CD8-positive, alpha-beta memory T cell (primary cell): ENCODE data around the gene NPTXR. TPM values are rescaled to one million over a fixed set of nuclear protein-coding genes. Genes with fewer than 3 reads are reported as not detected.
A peak's percentile ranks its signal among the peaks of the same experiment; 100 is the strongest.
"Not testable (repeated sequence)": the region's sequence is repeated elsewhere in the genome, so short reads cannot be mapped to it uniquely, and the experiment has no call there.

ENCODE experiments used
- CTCF ChIA-PET: fragments of 350-600 bp; sonication (Branson Sonifier 250); formaldehyde crosslinking; loops from one replicate; lab custom pipeline; 2021; ENCODE audit warnings: antibody characterized with exemption; lab: Charles Lee
- POLR2A ChIA-PET: fragments of 350-600 bp; sonication (Branson Sonifier 250); formaldehyde crosslinking; loops from one replicate; lab custom pipeline; 2021; ENCODE audit warnings: antibody characterized with exemption; lab: Charles Lee
- DNase-seq, 5 donors: peaks; one replicate each; pipeline versions ENCODE4 v3.0.0 to v3.0.0-alpha.2; 2020 to 2022; ENCODE audit warnings: mixed read lengths in 1 of 5
- H3K27ac ChIP-seq: one replicate; pipeline ENCODE4 v1.7.0; 2013; ENCODE audit warnings: low read depth, mild to moderate bottlenecking, low read length, moderate library complexity
- H3K27me3 ChIP-seq: 2 replicates; pipeline ENCODE4 v1.7.0; 2013; ENCODE audit warnings: low read length, mild to moderate bottlenecking; ENCODE audit not compliant: insufficient read depth, poor library complexity, severe bottlenecking
- H3K36me3 ChIP-seq: 2 replicates; pipeline ENCODE4 v1.7.0; 2013; ENCODE audit warnings: mild to moderate bottlenecking, low read length, moderate library complexity; ENCODE audit not compliant: insufficient read depth
- H3K4me1 ChIP-seq: 2 replicates; pipeline ENCODE4 v1.7.0; 2013; ENCODE audit warnings: mild to moderate bottlenecking, low read length, moderate library complexity; ENCODE audit not compliant: insufficient read depth
- H3K4me3 ChIP-seq: 2 replicates; pipeline ENCODE4 v1.7.0; 2013; ENCODE audit warnings: mild to moderate bottlenecking, low read length
- H3K9me3 ChIP-seq: 2 replicates; pipeline ENCODE4 v1.7.0; 2013; ENCODE audit warnings: mild to moderate bottlenecking, low read length
- H3K27ac Mint-ChIP-seq, 8 donors: one replicate each; pipeline ENCODE4 v1.8.0; 2020 to 2021; ENCODE audit warnings: mixed read lengths in 8 of 8, mild to moderate bottlenecking in 6 of 8, inconsistent platforms in 3 of 8, moderate library complexity in 3 of 8
- H3K27me3 Mint-ChIP-seq, 2 donors: one replicate each; pipeline ENCODE4 v1.8.0; 2020 to 2021; ENCODE audit warnings: mixed read lengths in 2 of 2, mild to moderate bottlenecking in 1 of 2, moderate library complexity in 1 of 2
- H3K36me3 Mint-ChIP-seq, 3 donors: one replicate each; pipeline ENCODE4 v1.8.0; 2020 to 2021; ENCODE audit warnings: mixed read lengths in 3 of 3, inconsistent platforms in 1 of 3, mild to moderate bottlenecking in 1 of 3
- H3K4me1 Mint-ChIP-seq, 3 donors: one replicate each; pipeline ENCODE4 v1.8.0; 2020 to 2021; ENCODE audit warnings: mixed read lengths in 3 of 3, inconsistent platforms in 1 of 3, mild to moderate bottlenecking in 1 of 3
- H3K4me3 Mint-ChIP-seq, 7 donors: one replicate each; pipeline ENCODE4 v1.8.0; 2020 to 2021; ENCODE audit warnings: mixed read lengths in 7 of 7, mild to moderate bottlenecking in 6 of 7, moderate library complexity in 4 of 7, inconsistent platforms in 2 of 7
- H3K9me3 Mint-ChIP-seq, 5 donors: one replicate each; pipeline ENCODE4 v1.8.0; 2020 to 2022; ENCODE audit warnings: mixed read lengths in 5 of 5, mild to moderate bottlenecking in 3 of 5, moderate library complexity in 2 of 5, inconsistent platforms in 1 of 5
- polyA plus RNA-seq: library from polyadenylated mRNA; unstranded; fragments of 300-500 nt; fragmentation: Illumina TruSeq; gene quantifications from one replicate; pipeline ENCODE4 v1.2.3, GENCODE V29; 2021
- total RNA-seq, 2 experiments: library from RNA; stranded (reverse); gene quantifications; one replicate each; pipeline ENCODE4 v1.2.3, GENCODE V29; 2021

Gene NPTXR
- total and polyA plus RNA-seq, 3 experiments from 2014 or later = 1.0 to 6.3 (median 5.9) TPM

DNA sequence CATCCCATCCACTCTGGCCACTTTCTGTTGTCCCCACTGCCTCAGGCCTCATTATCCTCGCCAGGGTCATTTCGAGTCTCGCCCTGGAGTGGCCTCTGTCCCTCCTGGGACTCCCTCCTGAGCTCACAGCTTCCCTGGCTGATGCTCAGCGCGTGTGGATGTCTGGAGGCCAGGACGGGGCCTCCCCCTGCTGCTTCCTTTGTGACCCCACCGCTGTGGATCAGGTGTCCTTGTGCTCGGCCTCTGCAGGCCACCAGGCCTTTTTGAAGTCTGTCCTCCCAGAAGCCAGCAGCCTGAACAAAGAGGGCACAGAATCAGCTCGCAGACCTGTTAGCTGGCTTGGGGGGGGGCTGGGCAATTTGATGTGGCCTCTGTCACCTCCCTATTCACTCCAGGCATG, 14.7 kb upstream of the NPTXR start:
- Histone ChIP-seq H3K9me3 (no peaks in the 10 kb centered on the region), H3K4me1 (no peaks in the 10 kb centered on the region), H3K36me3 (no peaks in the 10 kb centered on the region), H3K4me3 (no peak overlapping the region), H3K27ac (no peak overlapping the region), H3K27me3 (no peaks in the 10 kb centered on the region)
- peaks cover 0 to 2% (median 0%) of the 10 kb centered on the region in 3 donors for H3K36me3 Mint-ChIP-seq
- H3K4me3 Mint-ChIP-seq = no peak overlapping the region
- no peak overlapping the region for H3K27ac Mint-ChIP-seq
- CTCF ChIA-PET = interaction anchor here (1.2 to 3.8 kb wide), 3 partner anchors 11 to 145 kb away, joined by 3 to 21 read pairs (median 4); partner anchors contain the start of gene CBX6
- H3K4me1 Mint-ChIP-seq = peaks cover 0 to 17% (median 2%) of the 10 kb centered on the region in 3 donors
- no peaks in the 10 kb centered on the region for H3K9me3 Mint-ChIP-seq
- POLR2A ChIA-PET = interaction anchor here (0.6 to 1.0 kb wide), 2 partner anchors 125 to 348 kb away, joined by 3 to 4 read pairs; no protein-coding TSS in a partner anchor
- H3K27me3 Mint-ChIP-seq = peaks cover 2 to 7% of the 10 kb centered on the region in 2 donors
- DNase-seq = no peak

DNA sequence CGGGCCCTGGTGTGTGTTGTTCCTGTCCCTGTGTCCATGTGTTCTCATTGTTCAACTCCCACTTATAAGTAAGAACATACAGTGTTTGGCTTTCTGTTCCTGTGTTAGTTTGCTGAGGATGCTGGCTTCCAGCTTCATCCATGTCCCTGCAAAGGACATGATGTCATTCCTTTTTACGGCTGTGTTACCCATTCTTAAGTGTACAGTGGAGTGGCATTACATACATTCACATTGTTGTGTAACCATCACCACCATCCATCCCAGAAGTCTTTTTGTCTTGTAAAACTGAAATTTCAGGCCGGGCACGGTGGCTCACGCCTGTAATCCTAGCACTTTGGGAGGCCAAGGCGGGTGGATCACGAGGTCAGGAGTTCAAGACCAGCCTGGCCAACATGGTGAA, 10.6 kb upstream of the NPTXR start:
- CTCF ChIA-PET = interaction anchor here (6.0 kb wide), 1 partner anchor 16 kb away, joined by 24 read pairs; no protein-coding TSS in a partner anchor
- POLR2A ChIA-PET, H3K36me3 ChIP-seq, H3K27ac Mint-ChIP-seq, H3K4me3 ChIP-seq, H3K36me3 Mint-ChIP-seq, H3K9me3 ChIP-seq, H3K27me3 ChIP-seq, H3K9me3 Mint-ChIP-seq, DNase-seq, H3K27ac ChIP-seq, H3K4me3 Mint-ChIP-seq, H3K4me1 ChIP-seq, H3K4me1 Mint-ChIP-seq: not testable (repeated sequence)
- peaks cover 2 to 11% of the 10 kb centered on the region in 2 donors for H3K27me3 Mint-ChIP-seq

DNA sequence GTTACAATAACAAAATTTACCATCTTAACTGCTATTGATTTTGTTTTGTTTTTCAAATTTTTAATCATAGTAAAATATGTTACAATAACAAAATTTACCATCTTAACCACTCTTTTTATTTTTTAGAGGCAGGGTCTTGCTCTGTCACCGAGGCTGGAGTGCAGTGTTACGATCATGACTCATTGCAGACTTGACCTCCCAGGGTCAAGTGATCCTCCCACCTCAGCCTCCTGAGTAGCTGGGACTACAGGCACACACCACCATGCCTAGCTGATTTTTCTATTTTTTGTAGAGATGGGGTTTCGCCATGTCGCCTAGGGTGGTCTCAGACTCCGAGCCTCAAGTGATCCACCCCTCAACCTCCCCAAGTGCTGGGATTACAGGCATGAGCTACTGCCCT, 10.1 kb upstream of the NPTXR start:
- H3K9me3 Mint-ChIP-seq, H3K36me3 ChIP-seq, POLR2A ChIA-PET, H3K4me1 Mint-ChIP-seq, H3K4me3 Mint-ChIP-seq, H3K27me3 ChIP-seq, H3K4me3 ChIP-seq, H3K27ac Mint-ChIP-seq, DNase-seq, H3K9me3 ChIP-seq, H3K4me1 ChIP-seq, H3K36me3 Mint-ChIP-seq, H3K27ac ChIP-seq: not testable (repeated sequence)
- CTCF ChIA-PET = interaction anchor here (6.0 kb wide), 1 partner anchor 16 kb away, joined by 24 read pairs; no protein-coding TSS in a partner anchor
- H3K27me3 Mint-ChIP-seq = peaks cover 2 to 11% of the 10 kb centered on the region in 2 donors

DNA sequence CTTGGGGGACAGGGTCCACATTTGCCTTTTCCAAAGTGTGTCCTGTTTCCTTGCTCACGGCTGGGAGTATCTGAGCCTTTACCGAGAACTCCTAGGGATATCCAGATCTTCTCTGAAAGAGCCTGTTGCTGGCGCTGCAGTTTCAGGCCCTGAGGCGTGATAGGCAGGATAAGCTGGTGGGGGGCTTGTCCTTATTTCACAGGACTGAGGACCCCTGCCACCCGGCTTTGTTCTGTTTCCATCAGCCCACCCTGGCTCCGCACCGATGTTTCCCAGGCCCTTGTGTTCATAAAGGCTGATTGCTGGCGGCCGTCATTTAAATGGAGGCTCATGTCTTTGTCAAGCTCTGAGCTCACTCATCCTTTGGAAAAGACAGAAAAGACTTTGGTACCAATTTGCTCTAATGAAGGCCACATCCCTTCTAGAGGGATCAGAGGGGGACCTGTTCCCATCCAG, 9.4 kb upstream of the NPTXR start:
- Histone ChIP-seq H3K27me3 (no peaks in the 10 kb centered on the region), H3K36me3 (no peaks in the 10 kb centered on the region), H3K27ac (no peak overlapping the region), H3K4me3 (no peak overlapping the region), H3K4me1 (no peaks in the 10 kb centered on the region), H3K9me3 (no peaks in the 10 kb centered on the region)
- Mint-ChIP-seq H3K27ac (no peak overlapping the region), H3K9me3 (no peaks in the 10 kb centered on the region), H3K27me3 (peaks cover 2 to 11% of the 10 kb centered on the region in 2 donors), H3K4me3 (no peak overlapping the region), H3K4me1 (no peaks in the 10 kb centered on the region), H3K36me3 (no peaks in the 10 kb centered on the region)
- ChIA-PET POLR2A (no interaction called here), CTCF (interaction anchor here (1.1 to 6.0 kb wide), 2 partner anchors 11 to 17 kb away, joined by 4 to 24 read pairs; no protein-coding TSS in a partner anchor)
- DNase-seq = no peak

DNA sequence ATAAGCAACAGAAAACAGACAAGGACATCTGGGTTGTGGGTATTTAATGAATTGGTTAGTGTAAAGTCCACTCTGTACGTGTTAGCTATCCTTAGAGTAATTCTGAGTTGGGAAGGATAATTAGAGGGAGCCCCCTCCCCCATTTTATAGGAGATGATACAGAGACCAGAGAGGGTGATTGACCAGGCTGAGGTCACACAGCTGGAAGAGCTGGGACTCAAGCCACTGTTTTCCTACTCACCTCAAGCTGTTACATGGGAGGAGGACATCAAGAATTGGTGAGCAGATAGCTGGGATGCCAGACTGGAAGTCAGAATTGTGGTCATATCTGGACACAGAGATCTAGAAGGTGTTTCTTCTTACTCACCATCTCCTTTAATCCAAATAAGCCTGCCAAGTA, 8.7 kb upstream of the NPTXR start:
- ChIA-PET CTCF (interaction anchor here (1.1 to 6.0 kb wide), 2 partner anchors 10 to 18 kb away, joined by 4 to 24 read pairs; no protein-coding TSS in a partner anchor), POLR2A (no interaction called here)
- no peaks in the 10 kb centered on the region for H3K9me3 ChIP-seq

DNA sequence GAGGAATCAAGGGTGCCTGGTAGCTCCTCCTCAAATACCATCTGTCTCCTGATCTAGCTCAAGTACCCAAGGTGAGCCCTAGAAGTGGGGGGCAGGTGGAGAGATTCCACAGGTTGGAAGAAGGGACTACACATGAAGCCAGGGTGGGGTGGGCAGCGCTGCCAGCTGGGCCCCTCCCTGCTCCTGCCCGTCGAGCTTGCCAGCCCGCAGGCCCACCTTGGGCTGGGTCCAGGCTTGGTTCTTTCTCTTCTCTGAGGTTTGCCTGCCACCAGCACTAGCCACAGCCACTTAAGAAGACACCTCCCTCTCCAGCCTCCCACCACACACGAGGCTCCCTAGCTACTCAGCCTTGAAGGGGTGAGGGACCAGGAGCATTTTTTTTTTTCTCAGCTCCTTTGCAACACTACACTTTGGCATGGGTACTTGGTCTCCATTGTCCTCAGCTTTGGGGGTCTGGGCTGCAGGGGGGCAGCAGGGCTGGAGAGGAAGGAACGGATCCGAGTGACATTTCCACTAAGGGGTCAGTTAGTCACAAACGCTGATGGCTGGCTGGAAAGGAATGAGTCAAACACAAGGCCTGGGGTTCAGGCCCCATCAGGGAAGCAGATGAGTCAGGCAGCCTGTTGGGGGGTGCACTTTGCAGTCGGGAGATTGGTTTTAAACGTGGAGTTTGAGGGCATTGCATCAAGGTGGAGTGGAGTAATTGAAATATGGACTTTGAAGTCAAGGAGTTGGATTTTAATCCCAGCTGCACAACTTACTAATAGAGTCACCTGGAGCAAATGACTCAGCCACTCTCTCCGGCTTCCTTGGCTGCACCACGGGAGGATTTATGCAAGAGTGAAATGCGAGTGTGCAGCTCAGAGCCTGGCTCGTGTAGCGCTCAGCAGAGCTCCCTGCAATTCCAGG, 7.4 kb upstream of the NPTXR start:
- POLR2A ChIA-PET = no interaction called here
- Mint-ChIP-seq H3K9me3 (no peaks in the 10 kb centered on the region), H3K36me3 (no peaks in the 10 kb centered on the region), H3K4me1 (no peaks in the 10 kb centered on the region), H3K27ac (no peak overlapping the region), H3K27me3 (peaks cover 2 to 8% of the 10 kb centered on the region in 2 donors), H3K4me3 (no peak overlapping the region)
- Histone ChIP-seq H3K4me3 (no peak overlapping the region), H3K27ac (no peak overlapping the region), H3K9me3 (no peaks in the 10 kb centered on the region), H3K27me3 (no peaks in the 10 kb centered on the region), H3K36me3 (no peaks in the 10 kb centered on the region), H3K4me1 (no peaks in the 10 kb centered on the region)
- peak in 1 of 5 donors; percentile 9 for DNase-seq
- CTCF ChIA-PET = interaction anchor here (0.8 to 6.0 kb wide), 2 partner anchors 19 to 152 kb away, joined by 3 to 24 read pairs; no protein-coding TSS in a partner anchor

More for the DNA sequence above, 8.7 kb upstream of the NPTXR start:
- H3K27me3 Mint-ChIP-seq = peaks cover 2 to 11% of the 10 kb centered on the region in 2 donors
- DNase-seq = no peak
- Histone ChIP-seq H3K4me3 (no peak overlapping the region), H3K36me3 (no peaks in the 10 kb centered on the region), H3K27me3 (no peaks in the 10 kb centered on the region), H3K27ac (no peak overlapping the region), H3K4me1 (no peaks in the 10 kb centered on the region)
- H3K4me1 Mint-ChIP-seq = no peaks in the 10 kb centered on the region
- no peak overlapping the region for H3K4me3 Mint-ChIP-seq
- no peaks in the 10 kb centered on the region for H3K9me3 Mint-ChIP-seq
- H3K27ac Mint-ChIP-seq = no peak overlapping the region
- no peaks in the 10 kb centered on the region for H3K36me3 Mint-ChIP-seq

DNA sequence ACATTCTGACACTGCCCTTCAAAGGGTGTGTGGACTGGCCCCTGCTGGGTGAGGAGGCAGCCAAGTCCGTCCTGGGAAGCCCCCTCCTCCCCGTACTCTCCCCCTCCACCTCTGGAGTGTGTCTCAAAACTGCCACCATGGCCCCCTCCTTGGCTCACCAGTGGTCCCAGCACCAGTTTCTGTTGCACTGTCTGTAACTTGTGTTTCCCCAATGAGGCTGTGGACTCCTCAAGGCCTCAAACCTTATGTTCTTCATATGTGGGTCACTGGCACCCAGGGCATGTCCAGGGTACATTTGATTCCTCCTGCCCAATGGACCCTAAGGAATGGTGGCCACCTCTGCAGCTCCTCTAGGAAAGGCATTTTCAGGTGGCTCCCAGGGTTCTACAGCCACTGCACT, 6.6 kb upstream of the NPTXR start:
- Histone ChIP-seq H3K4me1 (no peaks in the 10 kb centered on the region), H3K9me3 (no peaks in the 10 kb centered on the region), H3K4me3 (no peak overlapping the region), H3K36me3 (no peaks in the 10 kb centered on the region), H3K27ac (no peak overlapping the region), H3K27me3 (no peaks in the 10 kb centered on the region)
- H3K36me3 Mint-ChIP-seq = no peaks in the 10 kb centered on the region
- H3K9me3 Mint-ChIP-seq = no peaks in the 10 kb centered on the region
- no peaks in the 10 kb centered on the region for H3K4me1 Mint-ChIP-seq
- H3K27ac Mint-ChIP-seq = no peak overlapping the region
- H3K4me3 Mint-ChIP-seq = no peak overlapping the region
- peaks cover 0 to 8% of the 10 kb centered on the region in 2 donors for H3K27me3 Mint-ChIP-seq
- ChIA-PET CTCF (interaction anchor here (1.1 to 6.0 kb wide), 2 partner anchors 20 to 152 kb away, joined by 4 to 24 read pairs; no protein-coding TSS in a partner anchor), POLR2A (no interaction called here)
- DNase-seq = peak in 1 of 5 donors; percentile 15

- H3K27me3 Mint-ChIP-seq = peaks cover 0 to 8% of the 10 kb centered on the region in 2 donors
- ChIA-PET CTCF (interaction anchor here (1.1 kb wide), 1 partner anchor 153 kb away, joined by 4 read pairs; no protein-coding TSS in a partner anchor), POLR2A (no interaction called here)
- H3K4me3 Mint-ChIP-seq = no peak overlapping the region
- no peak overlapping the region for H3K27ac ChIP-seq
- H3K4me1 Mint-ChIP-seq = no peaks in the 10 kb centered on the region
- H3K4me1 ChIP-seq = no peaks in the 10 kb centered on the region
- H3K36me3 Mint-ChIP-seq = no peaks in the 10 kb centered on the region
- no peaks in the 10 kb centered on the region for H3K36me3 ChIP-seq
- no peak overlapping the region for H3K4me3 ChIP-seq
- no peaks in the 10 kb centered on the region for H3K27me3 ChIP-seq
- no peaks in the 10 kb centered on the region for H3K9me3 Mint-ChIP-seq
- no peaks in the 10 kb centered on the region for H3K9me3 ChIP-seq
- no peak overlapping the region for H3K27ac Mint-ChIP-seq
- DNase-seq = no peak
These were observed 6.0 kb upstream of the NPTXR start for GRCh38 chr22:38849811-38850210.
